GM23338 (cell line): ENCODE results near the gene KCNMA1. TPM values are rescaled to one million over a fixed set of nuclear protein-coding genes. Genes with fewer than 3 reads are reported as not detected.

Experiments used
- ATAC-seq: fragments of 200-7000 bp; cut with Tn5 transposase; 3 replicates; pipeline ENCODE4 v1.9.1; 2020
- DNase-seq: peaks from one replicate; pipeline ENCODE4 v3.0.0-alpha.2; 2015; ENCODE audit warnings: low spot score
- H2AFZ ChIP-seq: fragments of 200-600 bp; sonication (generic); 2 replicates; pipeline ENCODE4 v1.8.0; 2016; ENCODE audit warnings: antibody characterized with exemption, mild to moderate bottlenecking, moderate library complexity
- H3F3A ChIP-seq: fragments of 200-600 bp; sonication (generic); replicated peaks from 2 replicates; pipeline ENCODE4 v1.8.0; 2017; ENCODE audit warnings: antibody characterized with exemption, mixed run types, low read depth
- H3K27ac ChIP-seq: fragments of 200-600 bp; sonication (generic); 2 replicates; pipeline ENCODE4 v1.6.1; 2016; ENCODE audit warnings: low read depth
- H3K27me3 ChIP-seq: fragments of 200-600 bp; sonication (generic); 2 replicates; pipeline ENCODE4 v1.8.0; 2016; ENCODE audit warnings: mild to moderate bottlenecking, mixed run types, moderate library complexity; ENCODE audit not compliant: insufficient read depth
- H3K36me3 ChIP-seq: fragments of 200-600 bp; sonication (generic); 2 replicates; pipeline ENCODE4 v1.8.0; 2016; ENCODE audit warnings: mild to moderate bottlenecking; ENCODE audit not compliant: insufficient read depth
- H3K4me1 ChIP-seq: fragments of 200-600 bp; sonication (generic); 2 replicates; pipeline ENCODE4 v1.8.0; 2016; ENCODE audit warnings: mild to moderate bottlenecking, moderate library complexity; ENCODE audit not compliant: insufficient read depth
- H3K4me2 ChIP-seq: fragments of 200-600 bp; sonication (generic); 2 replicates; pipeline ENCODE4 v1.7.1; 2017; ENCODE audit warnings: mixed run types
- H3K4me3 ChIP-seq: fragments of 200-600 bp; sonication (generic); 2 replicates; pipeline ENCODE4 v1.6.1; 2016; ENCODE audit warnings: mixed run types
- H3K79me2 ChIP-seq: fragments of 200-600 bp; sonication (generic); replicated peaks from 2 replicates; pipeline ENCODE4 v1.8.0; 2017; ENCODE audit warnings: mild to moderate bottlenecking; ENCODE audit not compliant: insufficient read depth
- H3K9me2 ChIP-seq: fragments of 200-600 bp; sonication (generic); 2 replicates; pipeline ENCODE4 v1.8.0; 2017; ENCODE audit not compliant: insufficient read depth
- H4K20me1 ChIP-seq: fragments of 200-600 bp; sonication (generic); replicated peaks from 2 replicates; pipeline ENCODE4 v1.8.0; 2017; ENCODE audit warnings: mild to moderate bottlenecking; ENCODE audit not compliant: insufficient read depth
- H3K27ac Mint-ChIP-seq: 2 replicates; pipeline ENCODE4 v1.8.0; 2020; ENCODE audit warnings: inconsistent platforms, mild to moderate bottlenecking, moderate library complexity, mixed read lengths
- H3K27me3 Mint-ChIP-seq: 3 replicates; pipeline ENCODE4 v1.8.0; 2022; ENCODE audit warnings: low read depth, mild to moderate bottlenecking, moderate library complexity, mixed read lengths, inconsistent platforms; ENCODE audit not compliant: insufficient read depth, poor library complexity
- H3K36me3 Mint-ChIP-seq: 3 replicates; pipeline ENCODE4 v1.8.0; 2021; ENCODE audit warnings: low read depth, mild to moderate bottlenecking, inconsistent platforms, moderate library complexity, mixed read lengths
- H3K4me1 Mint-ChIP-seq: 3 replicates; pipeline ENCODE4 v1.8.0; 2020; ENCODE audit warnings: mild to moderate bottlenecking, inconsistent platforms, mixed read lengths
- H3K4me3 Mint-ChIP-seq: 3 replicates; pipeline ENCODE4 v1.8.0; 2021; ENCODE audit warnings: moderate library complexity, mild to moderate bottlenecking, inconsistent platforms, mixed read lengths
- H3K9me3 Mint-ChIP-seq: 3 replicates; pipeline ENCODE4 v1.8.0; 2020; ENCODE audit warnings: moderate library complexity, mild to moderate bottlenecking, inconsistent platforms, mixed read lengths
- CREB1 ChIP-seq: fragments of 250-450 bp; sonication (Bioruptor Pico); IDR thresholded peaks from 2 replicates; pipeline ENCODE4 v1.5.0; 2020; ENCODE audit warnings: low read depth, mild to moderate bottlenecking, moderate library complexity
- ETS1 ChIP-seq: IDR thresholded peaks from 2 replicates; pipeline ENCODE4 v1.6.1; 2016; ENCODE audit warnings: antibody characterized with exemption
- POLR2AphosphoS5 ChIP-seq: IDR thresholded peaks from 2 replicates; pipeline ENCODE4 v1.6.1; 2016; ENCODE audit warnings: antibody characterized with exemption, low read depth
- ZNF462 ChIP-seq: fragments of 250-450 bp; sonication (Bioruptor Pico); IDR thresholded peaks from 2 replicates; pipeline ENCODE4 v1.5.0; 2020; ENCODE audit warnings: mild to moderate bottlenecking, moderate library complexity
- polyA plus RNA-seq: library from polyadenylated mRNA; unstranded; fragments of >200 nt; fragmentation: Nextera tagmentation; extraction: Ambion mirVana; gene quantifications from 2 replicates; pipeline ENCODE4 v1.2.1, GENCODE V29; 2016
- total RNA-seq: library from RNA; depleted of rRNA; stranded (reverse); fragments of >200 nt; shearing (Covaris generic); gene quantifications from 2 replicates; pipeline ENCODE4 v1.2.3, GENCODE V29; 2014
- TF ChIP-seq, protein P1 (sequence below), 2 experiments: fragments of 200-600 bp in 1 of 2; sonication (generic) in 1 of 2; conservative IDR thresholded peaks; 2 replicates each; pipeline versions ENCODE4 v1.5.1 to v1.6.1; 2016 to 2017; ENCODE audit warnings: antibody characterized with exemption in 2 of 2, low read depth in 2 of 2, mild to moderate bottlenecking in 2 of 2, moderate library complexity in 1 of 2

The KCNMA1 gene
- total and polyA plus RNA-seq, 2 experiments from 2014 or later, result 8.2 to 9.0 TPM

- TF ChIP-seq, protein P1, sequence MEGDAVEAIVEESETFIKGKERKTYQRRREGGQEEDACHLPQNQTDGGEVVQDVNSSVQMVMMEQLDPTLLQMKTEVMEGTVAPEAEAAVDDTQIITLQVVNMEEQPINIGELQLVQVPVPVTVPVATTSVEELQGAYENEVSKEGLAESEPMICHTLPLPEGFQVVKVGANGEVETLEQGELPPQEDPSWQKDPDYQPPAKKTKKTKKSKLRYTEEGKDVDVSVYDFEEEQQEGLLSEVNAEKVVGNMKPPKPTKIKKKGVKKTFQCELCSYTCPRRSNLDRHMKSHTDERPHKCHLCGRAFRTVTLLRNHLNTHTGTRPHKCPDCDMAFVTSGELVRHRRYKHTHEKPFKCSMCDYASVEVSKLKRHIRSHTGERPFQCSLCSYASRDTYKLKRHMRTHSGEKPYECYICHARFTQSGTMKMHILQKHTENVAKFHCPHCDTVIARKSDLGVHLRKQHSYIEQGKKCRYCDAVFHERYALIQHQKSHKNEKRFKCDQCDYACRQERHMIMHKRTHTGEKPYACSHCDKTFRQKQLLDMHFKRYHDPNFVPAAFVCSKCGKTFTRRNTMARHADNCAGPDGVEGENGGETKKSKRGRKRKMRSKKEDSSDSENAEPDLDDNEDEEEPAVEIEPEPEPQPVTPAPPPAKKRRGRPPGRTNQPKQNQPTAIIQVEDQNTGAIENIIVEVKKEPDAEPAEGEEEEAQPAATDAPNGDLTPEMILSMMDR (conservative IDR thresholded peaks at IDR 0.05; ENCODE audit: low read depth in 2 of 2), result no peak
- no peak for TF ChIP-seq ETS1
- no peak for TF ChIP-seq CREB1 (CRISPR knock-in tag)
These were observed 289.5 kb downstream of the KCNMA1 start (continued) for GRCh38 chr10:77348082-77348481.

DNA sequence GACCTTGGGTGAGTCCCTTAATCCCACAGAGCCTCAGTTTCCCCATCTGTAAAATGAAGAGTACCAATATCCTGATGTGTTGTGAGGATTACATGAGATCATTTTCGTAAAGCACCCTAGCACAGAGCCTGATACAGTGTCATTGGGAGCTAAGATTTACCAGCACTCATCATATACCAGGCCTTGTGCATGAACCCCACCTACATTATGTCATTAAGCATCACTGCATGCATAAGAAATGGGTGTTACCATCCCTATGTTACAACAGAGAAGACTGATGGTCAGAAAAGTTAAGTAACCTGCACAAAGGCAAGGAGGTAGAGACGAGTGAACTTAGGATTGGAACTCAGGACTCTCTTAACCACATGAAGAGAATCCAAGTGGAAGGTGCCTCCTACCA, 290.6 kb downstream of the KCNMA1 start:
- H3K9me3 Mint-ChIP-seq, result no peaks in the 10 kb centered on the region
- H4K20me1 ChIP-seq, result no peaks in the 10 kb centered on the region
- no peak overlapping the region for H3K4me3 ChIP-seq
- no peaks in the 10 kb centered on the region for H3K79me2 ChIP-seq
- H3K36me3 Mint-ChIP-seq, result no peaks in the 10 kb centered on the region
- H3K9me2 ChIP-seq, result peaks cover 16% of the 10 kb centered on the region; the same call in 1 of the 2 replicates
- H3K27ac Mint-ChIP-seq, result no peak overlapping the region
- no peak overlapping the region for H2AFZ ChIP-seq
- H3K27me3 Mint-ChIP-seq, result no peaks in the 10 kb centered on the region
- no peak overlapping the region for H3K27ac ChIP-seq
- no peaks in the 10 kb centered on the region for H3K27me3 ChIP-seq
- no peaks in the 10 kb centered on the region for H3F3A ChIP-seq
- no peaks in the 10 kb centered on the region for H3K36me3 ChIP-seq
- no peak overlapping the region for H3K4me2 ChIP-seq
- TF ChIP-seq POLR2AphosphoS5 (no peak), ZNF462 (no peak)
- no peak for ATAC-seq
- no peaks in the 10 kb centered on the region; the same call in 2 of the 3 replicates for H3K4me1 Mint-ChIP-seq
- no peaks in the 10 kb centered on the region for H3K4me1 ChIP-seq
- no peak for DNase-seq
- no peak overlapping the region for H3K4me3 Mint-ChIP-seq
